ENCODE data around the gene VTI1A. TPM values are rescaled to one million over a fixed set of nuclear protein-coding genes. Genes with fewer than 3 reads are reported as not detected.
"Not testable (repeated sequence)": the region's sequence is repeated elsewhere in the genome, so short reads cannot be mapped to it uniquely, and the experiment has no call there.

Gene VTI1A
- total RNA-seq, 4 donors from 2014 or later: 21.5 to 50.6 (median 37.5) TPM

- intact Hi-C loops (cut with DNase I; ENCODE audit: low total_unique reads): no loop called here
- H3K9me3 ChIP-seq: peaks cover 0 to 10% of the 10 kb centered on the region in 2 donors
- no peak overlapping the region for H3K4me3 ChIP-seq
- H3K27ac ChIP-seq: no peak overlapping the region
- H3K4me1 ChIP-seq: no peaks in the 10 kb centered on the region
- H3K36me3 ChIP-seq: no peaks in the 10 kb centered on the region
- TF ChIP-seq POLR2A (IDR thresholded peaks at IDR 0.05) (no peak), CTCF (IDR thresholded peaks at IDR 0.05) (no peak)
- no peak for DNase-seq
- no peaks in the 10 kb centered on the region for H3K27me3 ChIP-seq
Observed at GRCh38 chr10:112852306-112852705, 405.3 kb downstream of the VTI1A start.

GRCh38 chr10:112855134-112855533 is 408.1 kb downstream of the VTI1A start:
- no peak for DNase-seq
- Histone ChIP-seq H3K27me3 (no peaks in the 10 kb centered on the region), H3K4me1 (no peaks in the 10 kb centered on the region), H3K9me3 (no peaks in the 10 kb centered on the region), H3K27ac (no peak overlapping the region), H3K36me3 (no peaks in the 10 kb centered on the region), H3K4me3 (no peak overlapping the region)
- intact Hi-C loops (cut with DNase I; ENCODE audit: low total_unique reads): no loop called here
- TF ChIP-seq POLR2A (IDR thresholded peaks at IDR 0.05) (no peak), CTCF (IDR thresholded peaks at IDR 0.05) (no peak)

GRCh38 chr10:112857493-112857892 is 410.5 kb downstream of the VTI1A start:
- no peak overlapping the region for H3K4me3 ChIP-seq
- DNase-seq: no peak
- intact Hi-C loops (cut with DNase I; ENCODE audit: low total_unique reads): no loop called here
- H3K4me1 ChIP-seq: no peaks in the 10 kb centered on the region
- H3K27ac ChIP-seq: no peak overlapping the region
- H3K36me3 ChIP-seq: no peaks in the 10 kb centered on the region
- H3K27me3 ChIP-seq: no peaks in the 10 kb centered on the region
- TF ChIP-seq CTCF (IDR thresholded peaks at IDR 0.05) (no peak), POLR2A (IDR thresholded peaks at IDR 0.05) (no peak)
- H3K9me3 ChIP-seq: no peaks in the 10 kb centered on the region

GRCh38 chr10:112858986-112859651 is 412.1 kb downstream of the VTI1A start:
- Histone ChIP-seq H3K27ac (no peak overlapping the region), H3K4me1 (no peaks in the 10 kb centered on the region), H3K4me3 (no peak overlapping the region), H3K9me3 (no peaks in the 10 kb centered on the region), H3K36me3 (no peaks in the 10 kb centered on the region), H3K27me3 (no peaks in the 10 kb centered on the region)
- DNase-seq: no peak
- TF ChIP-seq CTCF (IDR thresholded peaks at IDR 0.05) (no peak), POLR2A (IDR thresholded peaks at IDR 0.05) (no peak)
- intact Hi-C loops (cut with DNase I; ENCODE audit: low total_unique reads): no loop called here

- H3K36me3 ChIP-seq: no peaks in the 10 kb centered on the region
- H3K27me3 ChIP-seq: no peaks in the 10 kb centered on the region
- H3K27ac ChIP-seq: no peak overlapping the region
- intact Hi-C loops (cut with DNase I; ENCODE audit: low total_unique reads): no loop called here
- H3K9me3 ChIP-seq: no peaks in the 10 kb centered on the region
- DNase-seq: no peak
- TF ChIP-seq POLR2A (IDR thresholded peaks at IDR 0.05): no peak
- no peak for TF ChIP-seq CTCF (IDR thresholded peaks at IDR 0.05)
- no peak overlapping the region for H3K4me3 ChIP-seq
- H3K4me1 ChIP-seq: no peaks in the 10 kb centered on the region
Observed at GRCh38 chr10:112859793-112860192, 412.8 kb downstream of the VTI1A start.

- H3K27me3 ChIP-seq; H3K9me3 ChIP-seq; intact Hi-C loops (cut with DNase I; ENCODE audit: low total_unique reads); H3K4me3 ChIP-seq; H3K4me1 ChIP-seq; DNase-seq; H3K27ac ChIP-seq; H3K36me3 ChIP-seq: not testable (repeated sequence)
Observed at GRCh38 chr10:112863461-112863860, 416.4 kb downstream of the VTI1A start.

All from uterus (tissue), 4 donors.